Mesenchymal stem cell (in vitro differentiated cells and primary cell): ENCODE measurements around the gene CARD19.

Source experiments
- DNase-seq: peaks from one replicate; pipeline ENCODE4 v3.0.0-alpha.2; 2013
- H2AFZ ChIP-seq: one replicate; pipeline ENCODE4 v1.6.1; 2013; ENCODE audit warnings: low read depth, mild to moderate bottlenecking, control low read depth, inconsistent platforms, low read length, moderate library complexity
- H2AK5ac ChIP-seq: 2 replicates; pipeline ENCODE4 v1.6.1; 2013; ENCODE audit warnings: low read length, moderate library complexity, mild to moderate bottlenecking, inconsistent platforms; ENCODE audit not compliant: severe bottlenecking
- H2BK120ac ChIP-seq: one replicate; pipeline ENCODE4 v1.6.1; 2013; ENCODE audit warnings: low read depth, mild to moderate bottlenecking, inconsistent platforms, low read length, moderate library complexity
- H2BK12ac ChIP-seq, 2 experiments: one replicate each; pipeline ENCODE4 v1.6.1; 2013; ENCODE audit warnings: inconsistent platforms in 2 of 2, low read length in 2 of 2, mild to moderate bottlenecking in 2 of 2, moderate library complexity in 2 of 2, control low read depth in 1 of 2
- H2BK15ac ChIP-seq: one replicate; pipeline ENCODE4 v1.6.1; 2013; ENCODE audit warnings: mild to moderate bottlenecking, low read depth, inconsistent platforms; ENCODE audit not compliant: poor library complexity, severe bottlenecking
- H2BK5ac ChIP-seq: 2 replicates; pipeline ENCODE4 v1.6.1; 2013; ENCODE audit warnings: low read depth, mild to moderate bottlenecking, low read length, control low read depth, inconsistent platforms; ENCODE audit not compliant: poor library complexity, severe bottlenecking
- H3K14ac ChIP-seq, 2 experiments: one replicate each; pipeline ENCODE4 v1.6.1; 2013; ENCODE audit warnings: inconsistent platforms in 2 of 2, low read length in 2 of 2, control low read depth in 1 of 2, mild to moderate bottlenecking in 1 of 2, moderate library complexity in 1 of 2
- H3K18ac ChIP-seq, 2 experiments: one replicate each; pipeline ENCODE4 v1.6.1; 2013; ENCODE audit warnings: inconsistent platforms in 2 of 2, low read length in 2 of 2, control low read depth in 1 of 2, low read depth in 1 of 2, mild to moderate bottlenecking in 1 of 2
- H3K23ac ChIP-seq, 2 experiments: one replicate each; pipeline ENCODE4 v1.6.1; 2013; ENCODE audit warnings: inconsistent platforms in 2 of 2, low read length in 2 of 2, mild to moderate bottlenecking in 2 of 2, moderate library complexity in 2 of 2, control low read depth in 1 of 2
- H3K27ac ChIP-seq: 2 replicates; pipeline ENCODE4 v1.5.1; 2013; ENCODE audit warnings: mild to moderate bottlenecking, moderate library complexity, low read length, control low read depth, inconsistent platforms; ENCODE audit not compliant: poor library complexity, severe bottlenecking
- H3K27me3 ChIP-seq, 2 experiments: 2 replicates each; pipeline versions ENCODE4 v1.6.1 to v1.7.0; 2013; ENCODE audit warnings: low read length in 2 of 2, mild to moderate bottlenecking in 2 of 2, moderate library complexity in 2 of 2, control low read depth in 1 of 2, inconsistent platforms in 1 of 2; ENCODE audit not compliant: control insufficient read depth in 1 of 2, insufficient read depth in 1 of 2
- H3K36me3 ChIP-seq, 2 experiments: 2 replicates each; pipeline versions ENCODE4 v1.6.1 to v1.7.0; 2013; ENCODE audit warnings: low read length in 2 of 2, control low read depth in 1 of 2, inconsistent platforms in 1 of 2, low read depth in 1 of 2, mild to moderate bottlenecking in 1 of 2; ENCODE audit not compliant: insufficient read depth in 2 of 2, control insufficient read depth in 1 of 2
- H3K4ac ChIP-seq, 2 experiments: one replicate each; pipeline ENCODE4 v1.6.1; 2013; ENCODE audit warnings: inconsistent platforms in 2 of 2, low read length in 2 of 2, mild to moderate bottlenecking in 2 of 2, moderate library complexity in 2 of 2, control low read depth in 1 of 2, low read depth in 1 of 2
- H3K4me1 ChIP-seq: 2 replicates; pipeline ENCODE4 v1.6.1; 2013; ENCODE audit warnings: low read depth, low read length, control low read depth; ENCODE audit not compliant: control insufficient read depth, insufficient read depth
- H3K4me2 ChIP-seq: 2 replicates; pipeline ENCODE4 v1.6.1; 2013; ENCODE audit warnings: low read length, mild to moderate bottlenecking, inconsistent platforms; ENCODE audit not compliant: poor library complexity, severe bottlenecking
- H3K4me3 ChIP-seq, 2 experiments: 2 replicates each; pipeline versions ENCODE4 v1.5.1 to v1.7.0; 2013; ENCODE audit warnings: low read length in 2 of 2, mild to moderate bottlenecking in 2 of 2, control low read depth in 1 of 2, low read depth in 1 of 2; ENCODE audit not compliant: insufficient read depth in 1 of 2
- H3K79me1 ChIP-seq: replicated peaks from 2 replicates; pipeline ENCODE4 v1.6.1; 2013; ENCODE audit warnings: mild to moderate bottlenecking, control low read depth, low read length, inconsistent platforms; ENCODE audit not compliant: poor library complexity, severe bottlenecking
- H3K9ac ChIP-seq: 2 replicates; pipeline ENCODE4 v1.7.0; 2013; ENCODE audit warnings: mild to moderate bottlenecking, low read length, moderate library complexity
- H3K9me3 ChIP-seq: 2 replicates; pipeline ENCODE4 v1.7.0; 2013; ENCODE audit warnings: mild to moderate bottlenecking, low read length; ENCODE audit not compliant: control insufficient read depth
- H4K8ac ChIP-seq: one replicate; pipeline ENCODE4 v1.6.1; 2013; ENCODE audit warnings: inconsistent platforms, mild to moderate bottlenecking, low read length, moderate library complexity
- H4K91ac ChIP-seq: one replicate; pipeline ENCODE4 v1.6.1; 2013; ENCODE audit warnings: mild to moderate bottlenecking, low read length, inconsistent platforms
- WGBS: methylation state at CpG from one replicate; pipeline ENCODE4 v1.1.7; 2013; ENCODE audit warnings: mixed read lengths; 5-methylcytosine and 5-hydroxymethylcytosine counted together

Gene CARD19

DNA sequence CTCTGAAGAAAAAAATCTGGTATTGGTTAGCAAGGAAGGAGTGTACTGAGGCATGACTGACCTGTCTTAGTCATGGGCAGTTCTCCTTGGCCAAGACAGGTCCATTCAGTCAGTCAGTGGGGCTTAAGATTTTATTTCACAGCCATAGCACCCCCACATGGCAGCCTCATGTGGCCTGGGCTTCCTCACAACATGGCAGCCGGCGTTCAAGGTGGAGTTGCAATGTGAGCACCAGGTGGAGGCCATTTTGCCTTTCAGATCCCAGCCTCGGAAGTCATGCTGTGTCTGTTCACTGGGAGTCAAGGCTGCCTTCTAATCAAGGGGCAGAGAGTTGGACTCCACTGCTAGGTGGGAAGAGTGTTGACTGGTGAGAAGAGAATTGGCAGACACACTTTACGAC lies 10.3 kb upstream of the CARD19 start:
- no peak for DNase-seq
- Histone ChIP-seq H3K4me2 (no peak overlapping the region), H3K79me1 (no peaks in the 10 kb centered on the region), H3K27me3 (no peaks in the 10 kb centered on the region), H2BK5ac (no peak overlapping the region), H3K18ac (no peak overlapping the region), H2BK15ac (no peak overlapping the region), H3K4me1 (no peaks in the 10 kb centered on the region), H3K27ac (no peak overlapping the region), H2AFZ (no peak overlapping the region), H2BK120ac (no peak overlapping the region), H3K9me3 (peaks cover 24% of the 10 kb centered on the region), H3K4ac (no peak overlapping the region), H3K9ac (no peak overlapping the region), H2BK12ac (no peak overlapping the region), H4K91ac (no peak overlapping the region), H3K36me3 (no peaks in the 10 kb centered on the region), H3K23ac (no peak overlapping the region), H3K4me3 (no peak overlapping the region), H4K8ac (no peak overlapping the region), H2AK5ac (no peak overlapping the region), H3K14ac (no peak overlapping the region)
- 90% methylated on average over 4 of the region's 4 CpGs for WGBS

- Histone ChIP-seq H3K4me2 (no peak overlapping the region), H2AK5ac (no peak overlapping the region), H2BK12ac (no peak overlapping the region), H4K8ac (no peak overlapping the region), H2BK15ac (no peak overlapping the region), H3K36me3 (no peaks in the 10 kb centered on the region), H3K9me3 (peaks cover 33% of the 10 kb centered on the region), H3K9ac (no peak overlapping the region), H4K91ac (no peak overlapping the region), H2BK120ac (no peak overlapping the region), H3K4me3 (no peak overlapping the region), H3K27me3 (no peaks in the 10 kb centered on the region), H3K27ac (no peak overlapping the region), H2AFZ (no peak overlapping the region), H3K18ac (no peak overlapping the region), H3K23ac (no peak overlapping the region), H3K14ac (no peak overlapping the region), H3K4me1 (peaks cover under 1% of the 10 kb centered on the region), H3K79me1 (no peaks in the 10 kb centered on the region), H3K4ac (no peak overlapping the region), H2BK5ac (no peak overlapping the region)
- no peak for DNase-seq
- 82% methylated on average over 8 of the region's 8 CpGs for WGBS
Measured at GRCh38 chr9:93086447-93087224, 9.4 kb upstream of the CARD19 start.

DNA sequence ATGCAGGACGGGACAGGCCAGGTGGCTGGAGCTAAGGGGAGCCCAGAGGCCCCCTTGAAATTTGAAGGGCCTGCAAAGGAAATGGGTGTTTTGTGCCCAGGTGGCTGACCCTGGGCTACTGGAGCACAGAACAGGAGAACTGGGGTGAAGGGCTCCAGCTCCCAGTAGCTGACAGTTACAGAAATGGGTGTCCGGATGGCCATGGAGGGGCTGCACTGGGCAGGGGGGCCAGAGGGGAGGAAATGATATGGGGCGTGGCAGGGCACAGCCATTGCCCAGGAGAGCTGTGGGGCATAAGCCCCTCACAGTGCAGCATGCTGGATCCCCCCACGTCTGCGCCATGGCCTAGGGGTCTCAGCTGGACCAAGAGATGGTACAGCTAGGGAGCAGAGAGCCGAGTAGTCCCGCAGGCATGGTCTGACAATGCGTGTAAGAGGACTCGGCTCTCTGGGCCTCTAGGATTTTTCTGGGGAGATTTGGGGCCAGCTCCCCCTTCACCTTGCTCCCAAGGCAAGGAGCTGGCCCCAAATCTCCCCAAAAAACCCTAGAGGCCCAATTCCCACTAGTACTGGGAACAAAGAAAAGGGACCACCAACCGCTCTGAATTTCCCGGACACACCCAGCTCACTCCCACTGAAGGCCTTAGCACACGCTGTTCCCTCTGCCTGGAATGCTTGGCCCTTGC lies 7.9 kb upstream of the CARD19 start:
- Histone ChIP-seq H2AK5ac (no peak overlapping the region), H3K4ac (no peak overlapping the region), H4K8ac (no peak overlapping the region), H3K9ac (no peak overlapping the region), H2BK120ac (no peak overlapping the region), H2BK15ac (no peak overlapping the region), H4K91ac (no peak overlapping the region), H3K23ac (no peak overlapping the region), H3K79me1 (no peaks in the 10 kb centered on the region), H3K9me3 (peaks cover 33% of the 10 kb centered on the region), H3K4me2 (no peak overlapping the region), H2AFZ (no peak overlapping the region), H3K18ac (no peak overlapping the region), H3K27ac (no peak overlapping the region), H3K14ac (no peak overlapping the region), H2BK12ac (no peak overlapping the region), H3K4me1 (peaks cover 9% of the 10 kb centered on the region), H2BK5ac (no peak overlapping the region), H3K27me3 (no peaks in the 10 kb centered on the region), H3K36me3 (no peaks in the 10 kb centered on the region), H3K4me3 (no peak overlapping the region)
- 94% methylated on average over 12 of the region's 12 CpGs for WGBS
- DNase-seq: no peak

- no peak overlapping the region for H2BK15ac ChIP-seq
- H3K9me3 ChIP-seq: peaks cover 33% of the 10 kb centered on the region
- no peak overlapping the region for H2AK5ac ChIP-seq
- H3K4me1 ChIP-seq: peaks cover 11% of the 10 kb centered on the region
- no peak overlapping the region for H4K8ac ChIP-seq
- H3K27me3 ChIP-seq: no peaks in the 10 kb centered on the region
- no peak overlapping the region for H3K23ac ChIP-seq
- no peak overlapping the region for H2BK120ac ChIP-seq
- no peak for DNase-seq
- WGBS: 86% methylated on average over 4 of the region's 4 CpGs
- no peak overlapping the region for H2AFZ ChIP-seq
- no peak overlapping the region for H2BK12ac ChIP-seq
- H3K4me3 ChIP-seq: no peak overlapping the region
- no peak overlapping the region for H4K91ac ChIP-seq
- no peak overlapping the region for H3K14ac ChIP-seq
- H3K4me2 ChIP-seq: no peak overlapping the region
- H3K4ac ChIP-seq: no peak overlapping the region
- H3K79me1 ChIP-seq: no peaks in the 10 kb centered on the region
- H2BK5ac ChIP-seq: no peak overlapping the region
- no peak overlapping the region for H3K9ac ChIP-seq
- H3K18ac ChIP-seq: no peak overlapping the region
- no peak overlapping the region for H3K27ac ChIP-seq
- no peaks in the 10 kb centered on the region for H3K36me3 ChIP-seq
Measured at GRCh38 chr9:93088656-93089015, 7.4 kb upstream of the CARD19 start.
